Esophagus muscularis mucosa (tissue), 3 donors: ENCODE data around the gene NTN4.

Experiments used
- POLR2AphosphoS5 ChIP-seq, 2 donors: sonication (generic); formaldehyde crosslinking; IDR thresholded peaks; one replicate each; pipeline ENCODE4 v1.6.1; 2017; ENCODE audit warnings: antibody characterized with exemption in 2 of 2
- TF ChIP-seq, protein P1 (sequence below), 3 experiments: fragments of 200-600 bp in 2 of 3; fragments of 450-650 bp in 1 of 3; sonication (generic) in 2 of 3; IDR thresholded peaks; one replicate each; pipeline ENCODE4 v1.5.1; 2017 to 2019; ENCODE audit warnings: antibody characterized with exemption in 3 of 3, mild to moderate bottlenecking in 2 of 3, moderate library complexity in 1 of 3

DNA sequence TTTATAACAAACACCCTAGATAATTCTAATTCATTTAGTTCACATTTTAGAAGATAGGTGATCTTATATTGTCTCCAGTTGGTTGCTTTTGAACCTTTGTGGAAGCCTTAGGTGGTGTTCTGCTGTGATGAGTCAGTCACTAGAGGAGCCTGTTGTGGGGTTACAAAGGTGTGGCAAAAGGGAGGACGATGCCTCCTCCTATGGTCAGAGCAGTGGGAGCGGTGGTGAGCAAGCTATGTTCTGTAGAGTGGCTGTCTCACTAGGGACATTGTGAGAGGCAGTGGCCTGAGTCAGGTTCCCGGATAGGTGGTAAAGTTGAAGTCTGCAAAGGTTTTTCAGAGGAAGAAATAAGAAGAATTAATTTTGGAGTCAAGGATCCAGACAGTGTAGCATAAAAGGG lies 167.7 kb downstream of the NTN4 start:
- TF ChIP-seq, protein P1, sequence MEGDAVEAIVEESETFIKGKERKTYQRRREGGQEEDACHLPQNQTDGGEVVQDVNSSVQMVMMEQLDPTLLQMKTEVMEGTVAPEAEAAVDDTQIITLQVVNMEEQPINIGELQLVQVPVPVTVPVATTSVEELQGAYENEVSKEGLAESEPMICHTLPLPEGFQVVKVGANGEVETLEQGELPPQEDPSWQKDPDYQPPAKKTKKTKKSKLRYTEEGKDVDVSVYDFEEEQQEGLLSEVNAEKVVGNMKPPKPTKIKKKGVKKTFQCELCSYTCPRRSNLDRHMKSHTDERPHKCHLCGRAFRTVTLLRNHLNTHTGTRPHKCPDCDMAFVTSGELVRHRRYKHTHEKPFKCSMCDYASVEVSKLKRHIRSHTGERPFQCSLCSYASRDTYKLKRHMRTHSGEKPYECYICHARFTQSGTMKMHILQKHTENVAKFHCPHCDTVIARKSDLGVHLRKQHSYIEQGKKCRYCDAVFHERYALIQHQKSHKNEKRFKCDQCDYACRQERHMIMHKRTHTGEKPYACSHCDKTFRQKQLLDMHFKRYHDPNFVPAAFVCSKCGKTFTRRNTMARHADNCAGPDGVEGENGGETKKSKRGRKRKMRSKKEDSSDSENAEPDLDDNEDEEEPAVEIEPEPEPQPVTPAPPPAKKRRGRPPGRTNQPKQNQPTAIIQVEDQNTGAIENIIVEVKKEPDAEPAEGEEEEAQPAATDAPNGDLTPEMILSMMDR (IDR thresholded peaks at IDR 0.05) = no peak
- TF ChIP-seq POLR2AphosphoS5 (IDR thresholded peaks at IDR 0.05) = no peak
